HepG2 (cell line): ENCODE data around the gene TMC8. TPM values are rescaled to one million over a fixed set of nuclear protein-coding genes. Genes with fewer than 3 reads are reported as not detected.

Source experiments
- ATF7 ChIP-seq, 2 experiments: fragments of 450-650 bp in 1 of 2; sonication (generic) in 1 of 2; formaldehyde crosslinking in 1 of 2; IDR thresholded peaks; 2 replicates each; pipeline versions ENCODE4 v1.4.0 to v1.6.1; 2016 to 2020; ENCODE audit warnings: antibody characterized with exemption in 1 of 2, mild to moderate bottlenecking in 1 of 2, missing genetic modification reagents in 1 of 2
- CBX5 ChIP-seq: sonication (generic); formaldehyde crosslinking; IDR thresholded peaks from 2 replicates; pipeline ENCODE4 v1.4.0; 2020; ENCODE audit warnings: missing genetic modification reagents, borderline replicate concordance
- FOXA1 ChIP-seq, 2 experiments: fragments of 450-650 bp in 1 of 2; sonication (generic) in 1 of 2; formaldehyde crosslinking in 1 of 2; IDR thresholded peaks; 2 replicates each; pipeline versions ENCODE4 v1.4.0 to v1.6.1; 2016 to 2020; ENCODE audit warnings: missing genetic modification reagents in 1 of 2
- GRHL1 ChIP-seq: sonication (generic); formaldehyde crosslinking; conservative IDR thresholded peaks from 2 replicates; pipeline ENCODE4 v1.8.0; 2022; ENCODE audit warnings: missing genetic modification reagents
- LCORL ChIP-seq, 2 experiments: fragments of 450-650 bp in 1 of 2; sonication (generic) in 1 of 2; formaldehyde crosslinking in 1 of 2; IDR thresholded peaks; 2 replicates each; pipeline versions ENCODE4 v1.5.0 to v1.6.1; 2017 to 2020; ENCODE audit warnings: antibody characterized with exemption in 1 of 2, missing genetic modification reagents in 1 of 2
- MEIS1 ChIP-seq: sonication (generic); formaldehyde crosslinking; IDR thresholded peaks from 2 replicates; pipeline ENCODE4 v1.9.0; 2021; ENCODE audit warnings: mild to moderate bottlenecking, missing genetic modification reagents, moderate library complexity, borderline replicate concordance
- NR2F1 ChIP-seq, 2 experiments: fragments of 450-650 bp in 1 of 2; formaldehyde crosslinking in 1 of 2; IDR thresholded peaks; 2 replicates each; pipeline versions ENCODE4 v1.5.0 to v1.6.1; 2016 to 2020; ENCODE audit warnings: mild to moderate bottlenecking in 1 of 2, missing compliant biosample characterization in 1 of 2, missing genetic modification reagents in 1 of 2, moderate library complexity in 1 of 2
- PAF1 ChIP-seq: IDR thresholded peaks from 2 replicates; pipeline ENCODE4 v1.6.1; 2016; ENCODE audit warnings: missing genetic modification reagents, missing compliant biosample characterization
- PRPF4 ChIP-seq: fragments of 200-400 bp; formaldehyde crosslinking; IDR thresholded peaks from 2 replicates; pipeline ENCODE4 v1.6.1; 2016; ENCODE audit warnings: low read length, low read depth; ENCODE audit not compliant: poor library complexity, severe bottlenecking
- RBM22 ChIP-seq: fragments of 200-400 bp; formaldehyde crosslinking; optimal IDR thresholded peaks from 2 replicates; pipeline ENCODE3; 2017; ENCODE audit warnings: mild to moderate bottlenecking, low read length, moderate library complexity
- SIX4 ChIP-seq: sonication (generic); formaldehyde crosslinking; IDR thresholded peaks from 2 replicates; pipeline ENCODE4 v1.4.0; 2020; ENCODE audit warnings: missing genetic modification reagents
- TCF7 ChIP-seq: sonication (generic); IDR thresholded peaks from 2 replicates; pipeline ENCODE4 v1.6.1; 2016; ENCODE audit warnings: antibody characterized with exemption, low read depth
- TGIF2 ChIP-seq: IDR thresholded peaks from 2 replicates; pipeline ENCODE4 v1.6.1; 2016; ENCODE audit warnings: control low read depth, missing compliant biosample characterization
- ZBTB43 ChIP-seq: sonication (generic); formaldehyde crosslinking; conservative IDR thresholded peaks from 2 replicates; pipeline ENCODE4 v1.4.0; 2020; ENCODE audit warnings: missing genetic modification reagents
- ZBTB49 ChIP-seq: sonication (generic); formaldehyde crosslinking; IDR thresholded peaks from 2 replicates; pipeline ENCODE4 v1.4.0; 2020; ENCODE audit warnings: missing genetic modification reagents, borderline replicate concordance
- ZGPAT ChIP-seq: IDR thresholded peaks from 2 replicates; pipeline ENCODE4 v1.6.1; 2016; ENCODE audit warnings: mild to moderate bottlenecking
- ZNF136 ChIP-seq: sonication (generic); formaldehyde crosslinking; IDR thresholded peaks from 2 replicates; pipeline ENCODE4 v1.8.1; 2022; ENCODE audit warnings: low read depth, mild to moderate bottlenecking, moderate library complexity, missing genetic modification reagents
- ZNF672 ChIP-seq: sonication (generic); formaldehyde crosslinking; IDR thresholded peaks from 2 replicates; pipeline ENCODE4 v1.8.1; 2022; ENCODE audit warnings: missing genetic modification reagents
- polyA plus RNA-seq, 8 experiments: library from polyadenylated mRNA; depleted of rRNA in 3 of 8; stranded (reverse) in 7 of 8; unstranded in 1 of 8; fragments of >200 nt; fragmentation: Illumina TruSeq in 4 of 8; extraction: Trizol in 4 of 8; gene quantifications; 2 replicates each; pipeline versions ENCODE4 v1.2.1 to v1.2.3, GENCODE V29; 2011 to 2016; ENCODE audit warnings: low read depth in 4 of 8, missing spikeins in 1 of 8, mixed read lengths in 1 of 8; ENCODE audit not compliant: insufficient read depth in 1 of 8
- total RNA-seq, 5 experiments: library from RNA; depleted of rRNA; stranded (reverse); fragments of >200 nt; fragmentation: Illumina TruSeq; extraction: Trizol; gene quantifications; 2 replicates each; pipeline ENCODE4 v1.2.3, GENCODE V29; 2016; ENCODE audit warnings: low read depth in 1 of 5
- TF ChIP-seq, protein P1 (sequence below): IDR thresholded peaks from 2 replicates; pipeline ENCODE4 v1.6.1; 2012; ENCODE audit warnings: inconsistent platforms
- TF ChIP-seq, protein P2 (sequence below): sonication (generic); formaldehyde crosslinking; IDR thresholded peaks from 2 replicates; pipeline ENCODE4 v1.5.0; 2020; ENCODE audit warnings: missing genetic modification reagents, mild to moderate bottlenecking, borderline replicate concordance

Gene TMC8
- total and polyA plus RNA-seq, 2 of the 13 experiments (the other 11 are each of a cell fraction or from before 2014, with no cell fraction given): 0.53 to 7.8 TPM

DNA sequence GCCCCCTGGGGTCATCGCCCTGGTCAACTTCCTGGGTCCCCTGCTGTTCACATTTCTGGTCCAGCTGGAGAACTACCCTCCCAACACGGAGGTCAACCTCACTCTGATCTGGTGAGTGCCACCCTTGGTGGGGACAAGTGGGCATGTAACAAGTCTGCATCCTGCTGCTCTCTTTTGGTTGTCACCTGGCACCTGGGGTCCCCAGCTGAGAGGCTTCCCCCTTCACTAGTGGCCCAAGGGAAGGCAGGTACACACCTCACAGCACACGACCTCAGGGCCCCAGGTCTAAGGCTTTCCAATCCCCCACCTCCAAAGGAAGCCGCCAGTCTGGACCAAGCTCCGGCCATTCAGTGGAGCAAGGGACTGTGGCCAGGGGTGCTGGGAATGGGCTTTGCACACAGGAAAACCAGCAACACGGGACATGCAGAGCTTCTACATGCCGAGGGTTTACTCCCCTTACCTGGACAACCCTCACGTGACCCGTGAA is 4.4 kb downstream of the TMC8 start (continued):
- TF ChIP-seq ZBTB49 (no peak), GRHL1 (CRISPR knock-in tag) (no peak), ZNF672 (CRISPR knock-in tag) (no peak), PRPF4 (no peak), ZGPAT (CRISPR knock-in tag) (0 out of 2 replicates have a peak, but pooled peaks have one; percentile 9), TCF7 (no peak), CBX5 (no peak), ATF7 (IDR thresholded peaks at IDR 0.05) (no peak), ATF7 (CRISPR knock-in tag; IDR thresholded peaks at IDR 0.05) (0 out of 2 replicates have a peak, but pooled peaks have one; percentile 1), ZBTB43 (no peak), TGIF2 (CRISPR knock-in tag) (no peak), FOXA1 (IDR thresholded peaks at IDR 0.05) (no peak), FOXA1 (CRISPR knock-in tag; IDR thresholded peaks at IDR 0.05) (no peak), RBM22 (no peak), PAF1 (CRISPR knock-in tag) (no peak), ZNF136 (no peak), LCORL (IDR thresholded peaks at IDR 0.05) (no peak), LCORL (CRISPR knock-in tag; IDR thresholded peaks at IDR 0.05) (no peak), MEIS1 (CRISPR knock-in tag) (no peak), NR2F1 (CRISPR knock-in tag; IDR thresholded peaks at IDR 0.05) (no peak), SIX4 (CRISPR knock-in tag) (no peak)
- TF ChIP-seq, protein P1, sequence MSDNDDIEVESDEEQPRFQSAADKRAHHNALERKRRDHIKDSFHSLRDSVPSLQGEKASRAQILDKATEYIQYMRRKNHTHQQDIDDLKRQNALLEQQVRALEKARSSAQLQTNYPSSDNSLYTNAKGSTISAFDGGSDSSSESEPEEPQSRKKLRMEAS: no peak
- TF ChIP-seq, protein P2, sequence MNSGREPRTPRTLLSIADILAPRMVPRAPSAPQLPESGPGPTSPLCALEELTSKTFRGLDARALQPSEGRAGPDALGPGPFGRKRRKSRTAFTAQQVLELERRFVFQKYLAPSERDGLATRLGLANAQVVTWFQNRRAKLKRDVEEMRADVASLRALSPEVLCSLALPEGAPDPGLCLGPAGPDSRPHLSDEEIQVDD (CRISPR knock-in tag): no peak
